Neural cell (in vitro differentiated cells): ENCODE measurements around the gene HYOU1. TPM values are rescaled to one million over a fixed set of nuclear protein-coding genes. Genes with fewer than 3 reads are reported as not detected.

Experiments
- H2AFZ ChIP-seq: fragments of 200-600, 300-800 bp; sonication (generic), shearing (Covaris generic); 2 replicates; pipeline ENCODE4 v1.6.0; 2014; ENCODE audit warnings: low read depth, mild to moderate bottlenecking, antibody characterized with exemption, low read length, moderate library complexity
- H3F3A ChIP-seq: fragments of 200-600 bp; shearing (Covaris generic); 2 replicates; pipeline ENCODE4 v1.6.1; 2016; ENCODE audit warnings: mild to moderate bottlenecking, moderate library complexity, mixed read lengths, antibody characterized with exemption, low read length; ENCODE audit not compliant: insufficient read depth, poor library complexity, severe bottlenecking
- H3K27ac ChIP-seq: fragments of 200-600, 300-800 bp; sonication (generic), shearing (Covaris generic); 2 replicates; pipeline ENCODE4 v1.5.1; 2014; ENCODE audit warnings: mild to moderate bottlenecking, low read length, moderate library complexity
- H3K27me3 ChIP-seq: fragments of 300-800, 200-600 bp; sonication (generic), shearing (Covaris generic); 2 replicates; pipeline ENCODE4 v1.6.0; 2014; ENCODE audit warnings: mild to moderate bottlenecking, low read depth, low read length, moderate library complexity; ENCODE audit not compliant: insufficient read depth
- H3K36me3 ChIP-seq: fragments of 300-800, 200-600 bp; sonication (generic), shearing (Covaris generic); 2 replicates; pipeline ENCODE4 v1.5.1; 2014; ENCODE audit warnings: mild to moderate bottlenecking, antibody characterized with exemption, low read length, moderate library complexity; ENCODE audit not compliant: insufficient read depth
- H3K4me2 ChIP-seq: fragments of 300-800, 200-600 bp; sonication (generic), shearing (Covaris generic); 2 replicates; pipeline ENCODE4 v1.6.0; 2014; ENCODE audit warnings: mild to moderate bottlenecking, low read length
- H3K4me3 ChIP-seq: fragments of 300-800, 200-600 bp; sonication (generic), shearing (Covaris generic); 2 replicates; pipeline ENCODE4 v1.5.1; 2014; ENCODE audit warnings: mild to moderate bottlenecking, low read length, moderate library complexity
- H3K79me2 ChIP-seq: fragments of 200-600 bp; shearing (Covaris generic); replicated peaks from 2 replicates; pipeline ENCODE4 v1.6.0; 2014; ENCODE audit warnings: mild to moderate bottlenecking, low read length, moderate library complexity; ENCODE audit not compliant: insufficient read depth
- H3K9ac ChIP-seq: fragments of 300-800, 200-600 bp; sonication (generic), shearing (Covaris generic); 2 replicates; pipeline ENCODE4 v1.6.1; 2016; ENCODE audit warnings: mild to moderate bottlenecking, low read length, mixed read lengths
- H3K9me2 ChIP-seq: fragments of 200-600 bp; shearing (Covaris generic); 2 replicates; pipeline ENCODE4 v1.6.1; 2016; ENCODE audit warnings: mild to moderate bottlenecking, low read length, mixed read lengths; ENCODE audit not compliant: insufficient read depth
- H3K9me3 ChIP-seq: fragments of 200-600, 300-800 bp; sonication (generic), shearing (Covaris generic); 2 replicates; pipeline ENCODE4 v1.6.1; 2016; ENCODE audit warnings: mild to moderate bottlenecking, mixed run types, low read length, moderate library complexity, mixed read lengths
- H4K20me1 ChIP-seq: fragments of 200-600 bp; shearing (Covaris generic); 2 replicates; pipeline ENCODE4 v1.6.1; 2016; ENCODE audit warnings: mild to moderate bottlenecking, mixed run types; ENCODE audit not compliant: insufficient read depth
- CTCF ChIP-seq: fragments of 450-650 bp; IDR thresholded peaks from 2 replicates; pipeline ENCODE4 v1.5.1; 2014; ENCODE audit warnings: antibody characterized with exemption, mild to moderate bottlenecking, moderate library complexity; ENCODE audit not compliant: poor library complexity, severe bottlenecking
- EP300 ChIP-seq: fragments of 450-650 bp; conservative IDR thresholded peaks from 2 replicates; pipeline ENCODE4 v1.6.1; 2014; ENCODE audit warnings: antibody characterized with exemption, mild to moderate bottlenecking, moderate library complexity; ENCODE audit not compliant: poor library complexity, severe bottlenecking
- EZH2 ChIP-seq: fragments of 200-600, 300-800 bp; shearing (Covaris generic), sonication (generic); IDR thresholded peaks from 2 replicates; pipeline ENCODE4 v1.6.1; 2014; ENCODE audit warnings: antibody characterized with exemption, low read length, borderline replicate concordance, mild to moderate bottlenecking; ENCODE audit not compliant: insufficient read depth, poor library complexity, severe bottlenecking
- MXI1 ChIP-seq: fragments of 450-650 bp; conservative IDR thresholded peaks from 2 replicates; pipeline ENCODE4 v1.6.1; 2014; ENCODE audit warnings: antibody characterized with exemption, mild to moderate bottlenecking; ENCODE audit not compliant: poor library complexity, severe bottlenecking
- POLR2AphosphoS5 ChIP-seq: IDR thresholded peaks from 2 replicates; pipeline ENCODE4 v1.6.1; 2012
- RAD21 ChIP-seq: fragments of 450-650 bp; conservative IDR thresholded peaks from 2 replicates; pipeline ENCODE4 v1.6.1; 2014; ENCODE audit warnings: antibody characterized with exemption, mild to moderate bottlenecking, moderate library complexity
- REST ChIP-seq: IDR thresholded peaks from 2 replicates; pipeline ENCODE4 v1.6.1; 2012; ENCODE audit warnings: borderline replicate concordance
- SMC3 ChIP-seq: fragments of 450-650 bp; conservative IDR thresholded peaks from 2 replicates; pipeline ENCODE4 v1.6.1; 2014; ENCODE audit warnings: antibody characterized with exemption, mild to moderate bottlenecking, moderate library complexity; ENCODE audit not compliant: poor library complexity
- TAF1 ChIP-seq: IDR thresholded peaks from 2 replicates; pipeline ENCODE4 v1.6.1; 2012; ENCODE audit warnings: low read depth
- polyA plus RNA-seq: library from polyadenylated mRNA; depleted of rRNA; stranded (reverse); fragments of >200 nt; gene quantifications from 2 replicates; pipeline ENCODE4 v1.2.3, GENCODE V29; 2014

The HYOU1 gene
- polyA plus RNA-seq, 1 donor from 2014 or later = 68.4 TPM

DNA sequence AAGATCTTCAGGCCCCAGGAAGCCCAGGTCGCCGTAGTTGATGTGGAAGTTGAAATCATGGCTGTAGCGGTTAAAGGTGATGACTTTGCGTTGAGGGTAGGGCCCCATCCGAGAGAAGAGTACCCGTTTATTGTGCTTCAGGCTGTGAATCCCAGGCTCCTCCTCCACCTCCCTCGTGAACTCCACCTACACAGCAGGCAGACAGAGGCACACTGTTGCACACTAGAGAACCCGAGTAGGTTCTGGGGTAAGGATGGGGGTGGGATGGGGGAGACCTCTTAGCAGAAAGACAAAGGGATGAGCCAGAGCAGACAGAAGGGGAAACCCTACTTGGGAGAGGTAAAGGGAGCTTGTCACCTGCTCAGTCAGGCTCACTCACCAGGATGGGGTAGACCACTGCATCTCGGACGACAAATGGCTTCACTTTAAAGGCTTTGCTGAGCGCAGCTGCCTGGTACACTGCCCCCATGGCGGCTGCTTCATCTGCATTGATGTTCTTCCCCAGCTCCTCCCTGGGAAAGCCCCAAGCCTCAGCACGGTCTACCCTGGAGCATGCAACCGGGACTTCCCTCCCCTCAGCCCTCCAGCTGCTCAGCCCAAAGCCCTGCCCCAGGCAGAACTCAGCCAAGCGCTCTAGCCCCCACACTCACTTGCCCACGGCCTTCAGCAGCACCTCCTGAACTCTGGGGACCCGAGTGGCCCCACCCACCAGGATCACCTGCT lies 5.4 kb downstream of the HYOU1 start:
- H3F3A ChIP-seq = no peaks in the 10 kb centered on the region
- H2AFZ ChIP-seq = no peak overlapping the region
- H3K9ac ChIP-seq = no peak overlapping the region
- H3K4me2 ChIP-seq = no peak overlapping the region
- H3K27ac ChIP-seq = no peak overlapping the region
- peaks cover 10% of the 10 kb centered on the region for H3K36me3 ChIP-seq
- H3K9me2 ChIP-seq = no peaks in the 10 kb centered on the region
- TF ChIP-seq EZH2 (no peak), SMC3 (no peak), REST (no peak), MXI1 (no peak), EP300 (no peak), CTCF (no peak), POLR2AphosphoS5 (no peak), RAD21 (no peak), TAF1 (no peak)
- no peak overlapping the region for H3K4me3 ChIP-seq
- H3K79me2 ChIP-seq = peaks cover 12% of the 10 kb centered on the region
- H3K27me3 ChIP-seq = no peaks in the 10 kb centered on the region
- no peaks in the 10 kb centered on the region for H3K9me3 ChIP-seq
- H4K20me1 ChIP-seq = no peaks in the 10 kb centered on the region

- Histone ChIP-seq H3K27me3 (no peaks in the 10 kb centered on the region), H3K36me3 (peaks cover 10% of the 10 kb centered on the region), H2AFZ (no peak overlapping the region), H3K9ac (no peak overlapping the region), H3K9me2 (no peaks in the 10 kb centered on the region), H3K9me3 (no peaks in the 10 kb centered on the region), H4K20me1 (no peaks in the 10 kb centered on the region), H3K79me2 (no peaks in the 10 kb centered on the region), H3K27ac (no peak overlapping the region), H3K4me3 (no peak overlapping the region), H3F3A (no peaks in the 10 kb centered on the region), H3K4me2 (no peak overlapping the region)
- no peak for TF ChIP-seq RAD21
- no peak for TF ChIP-seq MXI1
- TF ChIP-seq REST = no peak
Measured at GRCh38 chr11:119049081-119049480, 7.9 kb downstream of the HYOU1 start.
